ENCODE results near the gene NR2F1.

NR2F1 gene

GRCh38 chr5:93591323-93591945 is 8.4 kb downstream of the NR2F1 start:
- no peak for DNase-seq

DNA sequence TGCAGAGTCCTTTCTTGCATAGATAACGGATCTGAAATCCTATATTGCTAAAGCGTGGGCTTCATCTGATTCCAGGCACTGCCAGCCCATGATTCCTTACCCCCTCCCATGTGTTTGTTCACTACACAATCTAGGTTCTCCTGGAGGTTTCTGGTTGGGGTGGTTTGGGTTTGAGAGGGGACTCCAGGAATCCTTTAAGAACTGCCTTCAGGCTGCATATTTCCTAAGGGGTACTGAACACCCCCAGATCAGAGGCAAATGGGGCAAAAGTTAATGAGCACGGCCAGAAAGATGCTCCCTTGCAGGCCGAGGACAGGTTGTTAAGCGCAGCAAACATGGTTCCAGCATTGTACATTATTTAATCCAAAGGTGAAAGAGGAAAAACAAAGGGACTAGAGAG is 9.9 kb downstream of the NR2F1 start:
- DNase-seq: no peak

DNA sequence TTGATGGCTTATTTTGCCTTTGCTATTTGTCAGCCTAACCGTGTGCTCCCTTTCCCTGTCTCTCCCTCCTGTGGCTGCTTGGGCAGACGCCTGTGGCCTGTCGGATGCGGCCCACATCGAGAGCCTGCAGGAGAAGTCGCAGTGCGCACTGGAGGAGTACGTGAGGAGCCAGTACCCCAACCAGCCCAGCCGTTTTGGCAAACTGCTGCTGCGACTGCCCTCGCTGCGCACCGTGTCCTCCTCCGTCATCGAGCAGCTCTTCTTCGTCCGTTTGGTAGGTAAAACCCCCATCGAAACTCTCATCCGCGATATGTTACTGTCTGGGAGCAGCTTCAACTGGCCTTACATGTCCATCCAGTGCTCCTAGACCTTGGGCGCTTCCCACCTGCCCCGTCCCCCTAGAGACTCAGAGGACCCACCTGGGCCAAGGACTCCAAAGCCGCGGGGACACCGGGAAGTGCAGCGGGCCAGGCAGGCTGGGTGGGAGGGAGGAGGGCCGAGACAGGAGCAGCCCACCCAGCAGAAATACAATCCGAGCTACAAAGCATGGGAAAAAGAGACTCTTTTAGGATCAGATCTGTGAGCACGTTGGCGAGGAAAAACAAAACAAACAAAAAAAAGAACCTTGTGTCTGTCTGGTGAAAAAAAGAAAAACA is 10.6 kb downstream of the NR2F1 start:
- no peak for DNase-seq

DNA sequence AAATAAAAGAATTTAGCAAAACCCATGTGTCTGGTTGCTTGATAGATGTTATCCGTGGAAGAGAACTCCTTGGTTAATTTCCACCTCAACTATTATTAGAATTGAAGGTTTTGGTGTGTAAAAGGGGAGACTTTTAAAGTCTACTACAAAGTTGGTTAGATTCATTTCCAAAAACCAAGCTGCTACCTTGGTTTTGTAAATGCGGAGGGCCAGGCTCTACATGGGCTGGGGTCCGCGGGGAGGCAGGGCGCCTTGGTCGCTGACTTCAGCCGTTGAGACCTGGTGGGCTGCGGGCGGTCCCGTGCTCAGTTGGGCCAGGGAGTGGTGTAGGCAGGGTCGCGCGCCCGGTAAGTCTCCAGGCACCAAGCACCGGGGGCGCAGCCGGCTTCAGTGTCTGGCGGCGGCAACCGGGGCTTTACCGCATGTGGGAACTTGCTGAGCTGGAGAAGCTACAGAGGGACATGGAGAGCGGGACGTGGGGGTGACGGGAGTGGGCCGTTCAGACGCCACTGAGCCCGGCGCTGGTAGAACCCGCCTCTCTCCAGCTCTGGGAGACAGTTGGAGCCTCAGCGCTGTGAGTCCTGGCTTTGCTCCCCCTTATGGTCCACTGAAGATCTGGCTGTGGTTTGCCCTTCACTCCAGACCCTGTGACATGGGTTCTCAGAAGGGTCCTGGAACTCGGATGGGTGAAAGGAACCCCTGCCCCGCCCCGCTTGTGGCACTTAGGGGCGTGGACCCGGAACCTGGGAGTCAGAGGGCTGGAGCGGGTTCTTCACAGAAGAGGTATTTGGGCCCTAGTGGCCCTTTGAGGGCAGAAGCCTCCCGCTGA is 11.8 kb downstream of the NR2F1 start:
- no peak for DNase-seq

GRCh38 chr5:93595420-93596147 is 12.6 kb downstream of the NR2F1 start:
- no peak for DNase-seq

DNA sequence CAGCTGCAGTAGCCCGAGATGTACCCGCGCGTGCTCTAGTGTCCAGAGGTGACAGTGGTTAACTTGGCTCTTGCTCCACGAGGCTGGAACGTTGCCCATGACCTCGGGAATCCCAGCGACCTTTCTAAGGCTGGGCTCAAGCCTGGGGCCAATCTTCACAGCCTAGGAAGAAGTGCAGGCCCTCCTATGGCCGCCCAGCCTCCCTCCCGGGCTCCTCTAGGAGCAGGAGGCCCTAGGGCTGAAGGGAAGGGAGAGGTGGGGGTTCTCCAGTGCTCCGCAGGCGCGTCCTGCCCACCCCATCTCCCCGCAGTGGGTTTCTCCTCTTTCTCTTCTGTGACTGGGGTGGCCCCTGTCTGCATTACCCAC is 13.3 kb downstream of the NR2F1 start:
- DNase-seq: no peak

- no peak for DNase-seq
Observed at GRCh38 chr5:93596676-93597490, 13.9 kb downstream of the NR2F1 start.

- no peak for DNase-seq
Observed at GRCh38 chr5:93598091-93599000, 15.3 kb downstream of the NR2F1 start.

GRCh38 chr5:93599001-93599379 is 16.0 kb downstream of the NR2F1 start:
- DNase-seq: no peak

DNA sequence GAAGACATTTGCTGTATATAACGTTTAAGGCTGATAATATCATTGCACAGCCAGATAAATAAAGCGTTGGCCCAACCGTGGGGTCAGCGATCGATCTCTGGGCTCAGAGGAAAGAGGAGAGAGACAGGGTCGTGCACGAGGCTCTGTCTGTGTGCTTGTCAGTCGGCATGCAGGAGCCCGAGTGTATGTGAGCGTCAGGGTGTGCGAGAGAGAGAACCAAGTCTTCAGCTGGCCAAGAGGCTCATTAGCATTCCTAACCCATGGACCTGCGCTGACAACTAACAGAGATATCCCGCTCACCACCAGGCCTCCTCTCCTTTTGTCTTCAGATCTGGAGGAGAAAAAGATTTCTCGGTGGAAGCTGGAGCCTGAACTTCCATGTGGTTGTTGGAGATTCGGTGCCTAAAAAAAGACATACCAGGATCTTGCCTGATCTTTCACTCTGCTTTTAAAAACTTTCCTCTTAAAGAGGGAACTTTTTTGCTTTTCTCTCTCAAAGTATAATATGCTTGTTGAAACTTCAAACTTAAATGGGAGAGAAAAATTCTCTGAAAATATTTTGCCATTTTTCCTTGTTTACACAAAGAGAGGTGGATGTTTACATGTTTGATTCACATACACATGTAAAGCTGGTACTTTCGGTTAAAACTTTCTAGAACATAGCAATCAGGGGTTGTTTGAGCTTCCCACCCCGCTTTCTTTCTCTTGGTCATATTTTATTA is 16.5 kb downstream of the NR2F1 start:
- DNase-seq: no peak

DNA sequence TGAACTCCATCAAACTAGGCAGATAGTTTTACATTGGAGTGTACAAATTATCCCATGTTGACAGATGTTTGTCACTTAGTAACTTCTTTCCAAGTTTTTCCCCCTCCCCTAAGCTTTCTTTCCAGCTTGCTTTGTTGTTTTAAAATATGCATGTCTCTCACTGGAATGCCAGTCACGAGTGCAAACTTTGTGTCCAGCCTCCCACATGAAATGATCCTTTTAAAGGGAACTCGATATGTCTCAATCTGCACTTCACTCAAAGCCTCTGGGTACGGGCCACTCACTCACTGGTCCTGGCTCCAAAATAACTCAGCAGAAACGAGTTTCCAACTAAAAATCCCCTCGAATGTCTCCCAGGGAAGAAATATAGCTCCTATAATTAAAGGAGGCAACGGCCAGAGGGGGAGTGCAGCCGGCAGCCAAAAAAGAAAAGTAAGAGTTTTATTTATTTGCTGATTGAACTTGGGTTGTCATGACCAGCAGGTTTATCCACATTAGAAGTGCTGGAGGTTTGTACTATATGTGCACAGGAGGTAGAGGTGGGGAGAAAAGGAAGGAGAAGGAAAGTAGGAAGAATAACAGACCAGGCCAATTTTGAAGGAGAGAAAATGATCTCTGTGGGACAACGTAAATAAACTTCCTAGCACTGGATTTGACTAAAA is 17.5 kb downstream of the NR2F1 start:
- no peak for DNase-seq

DNA sequence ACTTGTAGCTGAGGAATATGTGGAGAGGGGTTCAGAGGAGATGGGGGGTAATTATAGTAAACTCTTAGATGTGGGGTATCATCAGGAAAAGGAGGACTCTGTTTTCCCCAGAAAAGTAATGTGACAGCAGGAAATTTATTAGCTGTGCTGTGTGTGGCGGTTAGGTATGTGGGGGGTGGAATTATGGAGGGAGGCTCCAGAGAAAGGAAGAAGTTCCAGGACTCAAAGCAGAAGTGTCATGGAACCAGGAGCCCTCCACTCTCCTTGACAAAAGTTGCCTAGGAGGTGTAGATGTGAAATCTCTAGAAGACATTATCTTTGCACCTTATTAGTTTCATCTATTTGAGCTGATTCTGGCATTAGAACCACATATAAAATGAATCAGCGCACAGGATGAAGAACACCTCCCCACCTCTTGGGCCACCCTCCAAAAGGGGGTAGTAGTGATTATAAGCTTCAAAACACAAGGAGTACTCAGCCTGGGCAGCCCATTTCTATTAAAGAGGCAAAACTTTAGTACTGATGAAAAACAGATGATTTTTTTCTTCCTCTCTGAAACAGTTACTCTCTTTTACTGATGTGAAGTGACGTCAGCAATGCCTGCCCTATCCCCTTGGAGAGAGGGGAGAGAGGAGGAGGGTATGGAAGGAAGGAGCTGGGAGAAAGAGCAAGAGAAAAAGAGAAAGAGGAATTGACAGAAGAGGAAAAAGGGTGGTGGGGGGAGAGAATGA is 18.2 kb downstream of the NR2F1 start:
- DNase-seq: no peak

- DNase-seq: no peak
Observed at GRCh38 chr5:93601802-93602155, 18.8 kb downstream of the NR2F1 start.

DNA sequence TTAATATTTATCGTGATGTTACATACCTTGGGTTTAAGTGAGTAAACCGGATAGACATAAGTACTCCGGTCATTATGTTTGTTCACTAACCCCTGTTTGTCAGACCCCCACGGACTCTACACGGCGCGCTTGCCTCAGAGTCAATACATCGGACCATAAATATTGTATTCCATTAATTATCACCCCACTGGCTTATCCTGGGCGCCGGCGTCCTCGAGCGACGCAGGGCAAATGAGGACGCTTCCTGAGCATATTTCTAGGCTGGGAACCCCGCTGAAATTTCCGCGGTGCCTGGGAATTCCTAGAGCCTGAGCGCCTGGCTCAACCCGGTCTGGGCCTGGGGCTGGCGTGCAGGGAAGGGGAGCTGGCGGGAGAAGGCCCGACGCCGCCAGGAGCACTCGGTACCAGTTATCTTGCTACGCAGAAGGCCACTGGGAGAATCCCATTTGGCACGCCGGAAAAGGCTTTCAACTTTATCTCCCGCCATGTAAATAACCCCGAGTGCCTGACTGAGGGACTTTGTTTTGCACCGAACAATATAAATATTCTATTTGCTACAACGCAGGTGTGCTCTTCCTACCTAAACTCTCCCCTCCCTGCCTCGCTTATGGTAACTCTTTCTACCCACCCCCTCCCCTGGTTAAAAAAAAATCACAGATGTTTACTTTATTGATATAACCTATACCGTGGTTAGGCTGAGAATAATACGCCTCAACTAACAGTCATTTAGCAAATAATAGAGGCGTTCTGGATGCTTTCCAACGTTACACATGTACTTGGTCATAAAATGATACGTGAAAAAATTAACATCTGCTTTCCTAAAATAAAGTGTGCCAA is 19.4 kb downstream of the NR2F1 start:
- no peak for DNase-seq

GRCh38 chr5:93603078-93603792 is 20.2 kb downstream of the NR2F1 start:
- DNase-seq: no peak

DNA sequence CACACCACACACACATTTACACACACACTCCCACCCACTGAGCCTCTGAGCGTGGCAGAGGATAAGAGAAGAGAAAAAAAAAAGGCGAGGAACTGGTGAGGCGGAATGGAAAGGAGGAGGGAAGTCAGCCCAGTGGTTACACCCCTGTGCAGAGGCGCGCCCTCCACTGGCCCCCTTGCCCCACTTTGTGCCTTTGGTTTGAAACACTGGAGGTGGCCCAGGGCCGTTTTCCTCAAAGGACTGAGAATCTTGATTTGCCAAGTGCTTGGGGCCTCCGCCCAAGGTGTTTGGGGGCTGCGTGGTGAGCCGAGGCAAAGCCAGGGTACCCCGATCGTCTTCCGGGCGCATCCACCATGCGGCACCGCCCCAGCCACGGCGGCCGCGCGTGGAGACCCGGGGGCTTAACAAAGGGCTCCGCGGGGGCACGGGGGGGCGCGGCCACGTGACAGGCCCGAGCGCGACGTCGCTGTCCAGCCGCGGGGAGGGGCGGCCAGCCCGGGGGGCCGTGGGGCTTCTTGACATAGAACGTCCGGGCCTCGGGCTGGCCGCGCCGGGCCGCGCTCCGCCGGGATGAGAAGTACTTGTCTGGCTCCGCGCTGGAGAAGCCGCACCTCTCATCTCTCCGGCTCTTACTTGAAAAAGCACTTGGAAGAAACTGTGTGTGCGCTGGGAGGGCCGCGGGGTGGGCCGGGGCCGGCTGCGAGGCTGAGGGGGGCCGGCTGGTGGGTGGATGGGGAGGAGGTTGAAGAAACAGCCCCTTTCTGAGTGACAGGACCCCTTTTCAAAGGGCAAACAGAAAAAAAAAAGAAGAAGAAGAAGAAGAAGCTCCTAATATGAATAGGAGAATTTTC is 21.0 kb downstream of the NR2F1 start:
- no peak for DNase-seq

All from NCI-H2029 (cell line).